ENCODE results near the gene CARMIL3.

GRCh38 chr14:24089890-24090289 is 38.1 kb downstream of the CARMIL3 start:
- TF ChIP-seq CTCF (conservative IDR thresholded peaks at IDR 0.05; ENCODE audit: low read length) (no peak), EZH2phosphoT487 (IDR thresholded peaks at IDR 0.05; ENCODE audit: borderline replicate concordance, low read depth, low read length) (no peak)

All from OCI-LY7 (cell line).